ENCODE data around the gene NELFB.

Gene NELFB

GRCh38 chr9:137280474-137281344 is 25.6 kb downstream of the NELFB start:
- DNase-seq (ENCODE audit: low read depth in 4 of 4, low spot score in 1 of 4), result no peak

GRCh38 chr9:137281345-137282116 is 26.4 kb downstream of the NELFB start:
- DNase-seq (ENCODE audit: low read depth in 4 of 4, low spot score in 1 of 4), result no peak

GRCh38 chr9:137286975-137287383 is 31.9 kb downstream of the NELFB start:
- no peak for DNase-seq (ENCODE audit: low read depth in 4 of 4, low spot score in 1 of 4)

GRCh38 chr9:137293094-137293481 is 38.0 kb downstream of the NELFB start:
- DNase-seq (ENCODE audit: low read depth in 4 of 4, low spot score in 1 of 4), result no peak

GRCh38 chr9:137293482-137294090 is 38.5 kb downstream of the NELFB start:
- no peak for DNase-seq (ENCODE audit: low read depth in 4 of 4, low spot score in 1 of 4)

- no peak for DNase-seq (ENCODE audit: low read depth in 4 of 4, low spot score in 1 of 4)
Measured at GRCh38 chr9:137294091-137294680, 39.1 kb downstream of the NELFB start.

- DNase-seq (ENCODE audit: low read depth in 4 of 4, low spot score in 1 of 4), result no peak
Measured at GRCh38 chr9:137294681-137295237, 39.6 kb downstream of the NELFB start.

- DNase-seq (ENCODE audit: low read depth in 4 of 4, low spot score in 1 of 4), result peak in 2 of 4 experiments; percentile 21 to 40
Measured at GRCh38 chr9:137295238-137295811, 40.2 kb downstream of the NELFB start.

- DNase-seq (ENCODE audit: low read depth in 4 of 4, low spot score in 1 of 4), result no peak
Measured at GRCh38 chr9:137295849-137296669, 40.9 kb downstream of the NELFB start.

GRCh38 chr9:137296670-137297664 is 41.8 kb downstream of the NELFB start:
- DNase-seq (ENCODE audit: low read depth in 4 of 4, low spot score in 1 of 4), result no peak

- no peak for DNase-seq (ENCODE audit: low read depth in 4 of 4, low spot score in 1 of 4)
Measured at GRCh38 chr9:137297966-137298365, 42.8 kb downstream of the NELFB start.

GRCh38 chr9:137298401-137299202 is 43.5 kb downstream of the NELFB start:
- DNase-seq (ENCODE audit: low read depth in 4 of 4, low spot score in 1 of 4), result no peak

GRCh38 chr9:137299203-137299565 is 44.1 kb downstream of the NELFB start:
- DNase-seq (ENCODE audit: low read depth in 4 of 4, low spot score in 1 of 4), result no peak

GRCh38 chr9:137299938-137300337 is 44.8 kb downstream of the NELFB start:
- no peak for DNase-seq (ENCODE audit: low read depth in 4 of 4, low spot score in 1 of 4)

- no peak for DNase-seq (ENCODE audit: low read depth in 4 of 4, low spot score in 1 of 4)
Measured at GRCh38 chr9:137300567-137301080, 45.5 kb downstream of the NELFB start.

- DNase-seq (ENCODE audit: low read depth in 4 of 4, low spot score in 1 of 4), result no peak
Measured at GRCh38 chr9:137301081-137301947, 46.2 kb downstream of the NELFB start.

- DNase-seq (ENCODE audit: low read depth in 4 of 4, low spot score in 1 of 4), result peak; percentile 85 to 88 (median 88)
Measured at GRCh38 chr9:137302118-137302448, 47.0 kb downstream of the NELFB start, which contains the start of gene NRARP. NRARP (minus strand) TSS chr9:137302271; CDS start chr9:137301928, 343 bp downstream.
